GM23338 (cell line): ENCODE measurements around the gene KCNT2.

Experiments used
- CREB1 ChIP-seq: fragments of 250-450 bp; sonication (Bioruptor Pico); IDR thresholded peaks from 2 replicates; pipeline ENCODE4 v1.5.0; 2020; ENCODE audit warnings: low read depth, mild to moderate bottlenecking, moderate library complexity
- CTCF ChIP-seq, 2 experiments: fragments of 200-600 bp in 1 of 2; sonication (generic) in 1 of 2; conservative IDR thresholded peaks; 2 replicates each; pipeline versions ENCODE4 v1.5.1 to v1.6.1; 2016 to 2017; ENCODE audit warnings: antibody characterized with exemption in 2 of 2, low read depth in 2 of 2, mild to moderate bottlenecking in 2 of 2, moderate library complexity in 1 of 2
- ETS1 ChIP-seq: IDR thresholded peaks from 2 replicates; pipeline ENCODE4 v1.6.1; 2016; ENCODE audit warnings: antibody characterized with exemption
- EZH2 ChIP-seq: fragments of 200-600 bp; sonication (generic); IDR thresholded peaks from one replicate; pipeline ENCODE4 v1.8.0; 2017; ENCODE audit warnings: antibody characterized with exemption, mild to moderate bottlenecking, low read depth; ENCODE audit not compliant: unreplicated experiment
- EZH2phosphoT487 ChIP-seq: fragments of 200-600 bp; sonication (generic); IDR thresholded peaks from one replicate; pipeline ENCODE4 v1.8.1; 2018; ENCODE audit warnings: antibody characterized with exemption; ENCODE audit not compliant: unreplicated experiment
- JUNB ChIP-seq: IDR thresholded peaks from one replicate; pipeline ENCODE4 v1.6.1; 2016; ENCODE audit warnings: antibody characterized with exemption; ENCODE audit not compliant: unreplicated experiment
- NANOG ChIP-seq: IDR thresholded peaks from 2 replicates; pipeline ENCODE4 v1.6.1; 2016; ENCODE audit warnings: antibody characterized with exemption, borderline replicate concordance
- POLR2AphosphoS5 ChIP-seq: IDR thresholded peaks from 2 replicates; pipeline ENCODE4 v1.6.1; 2016; ENCODE audit warnings: antibody characterized with exemption, low read depth
- REST ChIP-seq: IDR thresholded peaks from one replicate; pipeline ENCODE4 v1.6.1; 2018; ENCODE audit warnings: antibody characterized with exemption; ENCODE audit not compliant: unreplicated experiment

- TF ChIP-seq CREB1 (CRISPR knock-in tag): no peak
- no peak for TF ChIP-seq POLR2AphosphoS5
- no peak for TF ChIP-seq CTCF (conservative IDR thresholded peaks at IDR 0.05; ENCODE audit: low read depth in 2 of 2)
- TF ChIP-seq ETS1: no peak
- TF ChIP-seq EZH2phosphoT487: no peak
- TF ChIP-seq EZH2: no peak
- TF ChIP-seq JUNB: no peak
- TF ChIP-seq REST: no peak
- TF ChIP-seq NANOG: no peak
Observed at GRCh38 chr1:196516373-196516772, 91.9 kb downstream of the KCNT2 start.
